Large intestine (tissue), 3 donors: Measurements from ENCODE around the gene TUBD1. TPM values are rescaled to one million over a fixed set of nuclear protein-coding genes. Genes with fewer than 3 reads are reported as not detected.
A peak's percentile ranks its signal among the peaks of the same experiment; 100 is the strongest.
"Not testable (repeated sequence)": the region's sequence is repeated elsewhere in the genome, so short reads cannot be mapped to it uniquely, and the experiment has no call there.

Source experiments
- DNase-seq, 2 donors: peaks; one replicate each; pipeline versions ENCODE4 v3.0.0 to v3.0.0-alpha.2; 2013
- H3K27ac ChIP-seq: one replicate; pipeline ENCODE4 v1.5.1; 2013; ENCODE audit warnings: low read length
- H3K27me3 ChIP-seq: 2 replicates; pipeline ENCODE4 v1.6.1; 2013; ENCODE audit warnings: low read length; ENCODE audit not compliant: control insufficient read depth, insufficient read depth
- H3K36me3 ChIP-seq: 2 replicates; pipeline ENCODE4 v1.6.1; 2013; ENCODE audit warnings: low read length; ENCODE audit not compliant: control insufficient read depth, insufficient read depth
- H3K4me1 ChIP-seq: one replicate; pipeline ENCODE4 v1.6.1; 2013; ENCODE audit warnings: low read length; ENCODE audit not compliant: control insufficient read depth, insufficient read depth
- H3K4me3 ChIP-seq: one replicate; pipeline ENCODE4 v1.5.1; 2013; ENCODE audit warnings: low read length
- H3K9me3 ChIP-seq: one replicate; pipeline ENCODE4 v1.6.1; 2013; ENCODE audit warnings: mild to moderate bottlenecking, low read depth, low read length, moderate library complexity; ENCODE audit not compliant: control insufficient read depth
- WGBS: methylation state at CpG from one replicate; pipeline ENCODE4 v1.1.5; 2013; ENCODE audit warnings: low lambda C conversion rate; ENCODE audit not compliant: insufficient coverage; 5-methylcytosine and 5-hydroxymethylcytosine counted together
- polyA plus RNA-seq: library from polyadenylated mRNA; unstranded; fragments of 120-200 nt; gene quantifications from one replicate; pipeline ENCODE4 v1.2.1, GENCODE V29; 2013

Gene TUBD1
- polyA plus RNA-seq, 1 donor = 11.3 TPM

DNA sequence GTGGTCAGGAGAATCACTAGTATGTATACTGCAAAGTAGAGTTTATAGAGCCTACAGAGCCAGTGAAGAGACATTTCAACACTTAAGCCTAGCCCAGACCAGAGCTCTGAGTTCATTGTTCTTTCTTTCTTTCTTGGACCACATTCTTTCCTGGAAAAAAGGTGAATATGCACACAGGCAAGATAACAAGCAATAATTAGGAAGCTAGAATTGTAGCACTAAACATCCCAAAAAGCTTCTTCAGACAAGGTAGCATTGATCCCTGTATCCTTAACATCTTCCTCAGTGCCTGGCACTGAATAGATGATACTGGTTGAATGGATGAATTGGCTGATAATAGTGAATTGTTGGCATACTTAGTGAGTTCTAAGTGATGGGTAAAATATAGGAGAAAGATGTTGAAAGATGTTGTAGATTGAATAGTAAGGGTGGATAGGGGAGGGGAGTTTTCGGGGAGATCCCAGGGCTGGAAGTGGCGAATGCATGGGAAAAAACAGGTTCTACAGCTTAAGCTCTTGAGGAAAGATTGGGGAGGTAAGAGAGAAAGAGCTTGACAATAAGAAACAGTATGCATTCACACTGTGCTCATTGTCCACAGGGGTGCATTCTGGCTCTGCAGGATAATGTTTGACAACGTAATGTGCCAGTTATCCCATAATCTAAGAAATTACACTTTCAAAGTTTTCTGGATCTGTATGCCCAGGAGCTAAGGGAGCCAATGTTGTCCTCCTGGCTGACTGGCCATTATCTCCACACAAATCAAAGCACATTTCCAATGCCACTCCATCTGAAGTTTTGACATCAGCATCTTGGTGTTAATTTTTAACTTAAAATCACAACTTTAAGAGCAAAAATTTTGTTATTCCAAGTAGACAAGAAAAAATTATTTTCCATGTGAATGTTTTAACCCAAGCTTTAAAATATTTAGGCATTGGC, 35.6 kb downstream of the TUBD1 start:
- no peak overlapping the region for H3K27ac ChIP-seq
- H3K4me3 ChIP-seq = no peak overlapping the region
- DNase-seq = no peak
- peaks cover 9% of the 10 kb centered on the region for H3K4me1 ChIP-seq
- H3K36me3 ChIP-seq = peaks cover 4% of the 10 kb centered on the region
- no peaks in the 10 kb centered on the region for H3K27me3 ChIP-seq
- no peaks in the 10 kb centered on the region for H3K9me3 ChIP-seq
- WGBS = 92% methylated on average over 2 of the region's 3 CpGs

DNA sequence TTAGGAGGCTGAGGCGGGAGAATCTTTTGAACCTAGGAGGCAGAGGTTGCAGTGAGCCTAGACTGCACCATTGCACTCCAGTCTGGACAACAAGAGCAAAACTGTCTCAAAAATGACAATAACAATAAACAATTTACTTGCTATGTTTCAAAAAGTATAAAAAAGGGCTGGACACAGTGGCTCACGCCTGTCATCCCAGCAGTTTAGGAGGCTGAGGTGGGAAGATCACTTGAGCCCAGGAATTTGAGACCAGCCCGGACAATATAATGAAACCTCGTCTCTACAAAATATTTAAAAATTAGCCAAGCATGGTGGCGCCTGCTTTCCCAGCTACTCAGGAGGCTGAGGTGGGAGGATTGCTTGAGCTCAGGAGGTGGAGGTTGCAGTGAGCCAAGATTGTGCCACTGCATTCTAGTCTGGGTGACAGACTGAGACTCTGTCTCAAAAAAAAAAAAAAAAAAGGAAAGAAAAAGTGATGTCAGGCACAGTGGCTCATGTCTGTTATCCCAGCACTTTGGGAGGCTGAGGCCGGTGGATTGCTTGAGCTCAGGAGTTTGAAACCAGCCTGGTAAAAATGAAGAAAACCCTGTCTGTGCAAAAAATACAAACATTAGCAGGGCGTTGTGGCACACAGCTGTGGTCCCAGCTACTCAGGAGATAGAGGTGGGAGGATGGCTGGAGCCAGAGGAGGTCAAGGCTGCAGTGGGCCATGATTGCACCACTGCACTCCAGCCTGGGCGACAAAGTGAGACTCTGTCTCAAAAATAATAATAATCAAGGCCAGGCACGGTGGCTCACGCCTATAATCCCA, 38.6 kb downstream of the TUBD1 start:
- H3K27ac ChIP-seq, H3K27me3 ChIP-seq, H3K9me3 ChIP-seq, H3K36me3 ChIP-seq, DNase-seq, H3K4me3 ChIP-seq: not testable (repeated sequence)
- H3K4me1 ChIP-seq = peaks cover 19% of the 10 kb centered on the region
- WGBS = 100% methylated on average over 2 of the region's 10 CpGs

DNA sequence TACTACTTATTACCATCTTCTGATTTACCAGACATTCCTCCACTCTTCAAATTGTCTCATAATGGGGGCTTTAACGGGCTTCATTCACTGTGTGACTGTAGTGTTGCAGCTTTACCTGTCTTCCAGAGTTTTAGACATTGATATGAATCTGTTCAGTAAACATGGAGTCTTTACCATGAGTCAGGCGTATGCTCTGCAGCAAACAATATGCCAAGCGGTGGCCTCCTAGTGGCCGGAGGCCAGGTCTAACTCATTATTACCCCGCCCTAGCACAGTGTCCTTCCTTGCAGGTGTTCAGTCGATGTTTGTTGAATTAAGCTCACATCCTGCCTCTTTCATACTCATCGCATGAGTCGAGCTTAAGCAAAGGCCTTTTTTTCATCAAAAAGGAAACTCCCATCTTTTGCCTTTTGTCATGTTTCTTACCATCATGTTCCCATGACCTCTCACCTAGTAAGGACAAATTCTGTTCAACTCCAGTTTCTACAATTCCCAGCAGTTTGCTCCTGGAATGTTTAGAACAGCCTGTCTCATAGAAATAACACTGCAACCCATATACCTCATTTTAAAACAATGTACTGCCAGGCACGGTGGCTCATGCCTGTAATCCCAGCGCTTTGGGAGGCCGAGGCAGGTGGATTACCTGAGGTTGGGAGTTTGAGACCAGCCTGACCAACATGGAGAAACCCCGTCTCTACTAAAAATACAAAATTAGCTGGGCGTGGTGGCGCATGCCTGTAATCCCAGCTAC, 39.4 kb downstream of the TUBD1 start:
- Histone ChIP-seq H3K4me1 (peaks cover 26% of the 10 kb centered on the region), H3K4me3 (no peak overlapping the region), H3K36me3 (no peaks in the 10 kb centered on the region), H3K9me3 (no peaks in the 10 kb centered on the region), H3K27ac (no peak overlapping the region), H3K27me3 (no peaks in the 10 kb centered on the region)
- peak in 1 of 2 donors; percentile 73 for DNase-seq
- no CpG with 5 or more reads among the region's 14 CpGs for WGBS

DNA sequence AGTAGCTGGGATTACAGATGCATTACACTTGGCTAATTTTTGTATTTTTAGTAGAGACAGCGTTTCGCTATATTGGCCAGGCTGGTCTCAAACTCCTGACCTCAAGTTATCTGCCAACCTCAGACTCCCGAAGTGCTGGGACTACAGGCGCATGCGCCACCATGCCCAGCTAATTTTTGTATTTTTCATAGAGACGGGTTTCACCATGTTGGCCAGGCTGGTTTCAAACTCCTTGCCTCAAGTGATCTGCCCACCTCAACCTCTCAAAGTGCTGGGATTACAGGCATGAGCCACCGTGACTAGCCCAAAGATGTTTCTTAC, 39.9 kb downstream of the TUBD1 start:
- H3K27ac ChIP-seq, H3K9me3 ChIP-seq, DNase-seq, H3K36me3 ChIP-seq, H3K27me3 ChIP-seq, H3K4me3 ChIP-seq: not testable (repeated sequence)
- peaks cover 32% of the 10 kb centered on the region for H3K4me1 ChIP-seq
- WGBS = no CpG with 5 or more reads among the region's 7 CpGs

DNA sequence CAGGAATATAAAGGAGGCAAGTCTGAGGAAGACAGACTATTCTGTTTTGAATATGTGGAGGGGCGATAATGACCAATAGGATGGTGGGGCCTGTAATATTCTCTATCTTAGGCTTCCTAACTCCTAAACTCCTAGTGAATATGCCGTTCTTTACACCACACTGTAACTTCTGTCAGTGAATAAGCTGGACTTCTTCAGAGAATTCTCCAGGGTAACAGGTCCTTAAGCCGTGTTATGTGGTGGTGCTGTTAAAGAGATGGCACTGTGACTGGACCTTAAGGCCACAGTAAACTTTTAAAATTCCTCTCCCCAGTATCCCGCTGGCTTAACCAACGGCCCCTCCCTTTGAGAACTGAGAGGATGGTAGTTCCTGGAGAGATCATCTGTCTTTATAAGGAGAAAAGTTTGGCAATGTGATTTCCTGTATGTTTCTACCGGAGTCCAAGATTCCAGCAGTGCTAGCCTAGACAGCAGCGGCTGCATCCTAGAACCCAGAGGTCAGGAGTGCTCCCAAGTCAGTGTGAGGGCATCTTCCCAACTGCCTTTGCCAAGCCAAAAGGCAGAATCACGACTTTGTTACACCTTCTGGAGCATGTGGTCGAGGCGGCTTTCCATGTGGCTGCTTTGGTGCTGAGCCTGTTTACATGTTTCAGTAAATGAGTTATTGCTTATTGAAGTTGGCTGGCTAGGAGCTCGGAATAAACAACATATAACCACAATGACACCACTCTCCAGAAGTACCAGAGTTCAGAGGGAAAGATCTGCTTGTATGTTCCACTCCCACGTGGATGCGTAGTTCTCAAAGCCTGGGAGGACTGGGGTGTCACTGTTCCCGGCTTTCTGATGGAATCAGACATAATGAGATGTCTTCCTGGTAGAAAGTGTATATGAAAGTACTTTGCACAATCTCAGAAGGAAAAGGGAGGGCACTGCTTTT, 41.0 kb downstream of the TUBD1 start:
- no peak overlapping the region for H3K4me3 ChIP-seq
- peaks cover 43% of the 10 kb centered on the region for H3K4me1 ChIP-seq
- no CpG with 5 or more reads among the region's 14 CpGs for WGBS
- no peak overlapping the region for H3K27ac ChIP-seq
- peak in 1 of 2 donors; percentile 59 for DNase-seq
- H3K27me3 ChIP-seq = no peaks in the 10 kb centered on the region
- no peaks in the 10 kb centered on the region for H3K9me3 ChIP-seq
- no peaks in the 10 kb centered on the region for H3K36me3 ChIP-seq

DNA sequence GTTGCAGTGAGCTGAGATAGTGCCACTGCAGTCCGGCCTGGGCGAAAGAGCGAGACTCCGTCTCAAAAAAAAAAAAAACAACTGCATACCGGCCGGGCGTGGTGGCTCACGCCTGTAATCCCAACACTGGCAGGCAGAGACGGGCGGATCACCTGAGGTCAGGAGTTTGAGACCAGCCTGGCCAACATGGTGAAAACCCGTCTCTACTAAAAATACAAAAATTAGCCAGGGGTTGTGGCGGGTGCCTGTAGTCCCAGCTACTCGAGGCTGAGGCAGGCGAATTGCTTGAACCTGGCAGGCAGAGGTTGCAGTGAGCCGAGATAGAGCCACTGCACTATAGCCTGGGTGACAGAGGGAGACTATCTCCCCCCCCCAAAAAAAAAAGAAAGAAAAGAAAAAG, 42.4 kb downstream of the TUBD1 start:
- not testable (repeated sequence) for H3K27me3 ChIP-seq, H3K36me3 ChIP-seq, H3K4me3 ChIP-seq, H3K9me3 ChIP-seq, DNase-seq, H3K27ac ChIP-seq
- H3K4me1 ChIP-seq = peaks cover 53% of the 10 kb centered on the region
- no CpG with 5 or more reads among the region's 15 CpGs for WGBS

DNA sequence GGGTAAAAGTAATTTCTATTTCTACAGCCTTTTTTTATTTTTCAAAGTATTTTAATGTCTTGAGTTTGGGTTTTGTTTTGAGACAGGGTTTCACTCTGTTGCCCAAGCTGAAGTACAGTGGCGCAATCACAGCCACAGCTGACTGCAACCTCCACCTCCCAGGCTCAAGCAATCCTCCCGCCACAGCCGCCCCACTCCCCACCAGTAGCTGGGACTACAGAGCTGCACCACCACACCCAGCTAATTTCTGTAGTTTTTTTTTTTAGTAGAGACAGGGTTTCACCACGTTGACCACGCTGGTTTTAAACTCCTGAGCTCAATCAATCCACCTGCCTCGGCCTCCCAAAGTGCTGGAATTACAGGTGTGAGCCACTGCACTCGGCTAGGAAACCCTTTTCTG, 44.0 kb downstream of the TUBD1 start:
- WGBS = no CpG with 5 or more reads among the region's 7 CpGs
- no peaks in the 10 kb centered on the region for H3K9me3 ChIP-seq
- no peak overlapping the region for H3K4me3 ChIP-seq
- DNase-seq = peak in 1 of 2 donors; percentile 75
- peak overlapping the region; percentile 92 for H3K27ac ChIP-seq
- peaks cover 58% of the 10 kb centered on the region for H3K4me1 ChIP-seq
- no peaks in the 10 kb centered on the region for H3K27me3 ChIP-seq
- no peaks in the 10 kb centered on the region for H3K36me3 ChIP-seq

DNA sequence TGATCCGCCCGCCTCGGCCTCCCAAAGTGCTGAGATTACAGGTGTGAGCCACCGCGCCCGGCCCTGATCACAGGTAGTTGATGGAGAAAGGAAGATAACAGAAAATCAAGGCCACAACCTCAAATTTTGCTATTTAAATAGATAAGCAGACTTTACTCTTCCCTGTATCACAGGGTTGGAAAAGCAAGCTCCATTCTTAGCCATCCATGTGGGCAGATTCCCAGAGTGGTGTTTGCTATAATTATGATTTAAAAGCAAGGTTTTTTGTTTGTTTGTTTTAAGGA, 44.4 kb downstream of the TUBD1 start:
- DNase-seq = no peak
- no peak overlapping the region for H3K4me3 ChIP-seq
- H3K27ac ChIP-seq = peak overlapping the region; percentile 92
- no peaks in the 10 kb centered on the region for H3K27me3 ChIP-seq
- no CpG with 5 or more reads among the region's 6 CpGs for WGBS
- no peaks in the 10 kb centered on the region for H3K9me3 ChIP-seq
- H3K4me1 ChIP-seq = peaks cover 58% of the 10 kb centered on the region
- no peaks in the 10 kb centered on the region for H3K36me3 ChIP-seq

DNA sequence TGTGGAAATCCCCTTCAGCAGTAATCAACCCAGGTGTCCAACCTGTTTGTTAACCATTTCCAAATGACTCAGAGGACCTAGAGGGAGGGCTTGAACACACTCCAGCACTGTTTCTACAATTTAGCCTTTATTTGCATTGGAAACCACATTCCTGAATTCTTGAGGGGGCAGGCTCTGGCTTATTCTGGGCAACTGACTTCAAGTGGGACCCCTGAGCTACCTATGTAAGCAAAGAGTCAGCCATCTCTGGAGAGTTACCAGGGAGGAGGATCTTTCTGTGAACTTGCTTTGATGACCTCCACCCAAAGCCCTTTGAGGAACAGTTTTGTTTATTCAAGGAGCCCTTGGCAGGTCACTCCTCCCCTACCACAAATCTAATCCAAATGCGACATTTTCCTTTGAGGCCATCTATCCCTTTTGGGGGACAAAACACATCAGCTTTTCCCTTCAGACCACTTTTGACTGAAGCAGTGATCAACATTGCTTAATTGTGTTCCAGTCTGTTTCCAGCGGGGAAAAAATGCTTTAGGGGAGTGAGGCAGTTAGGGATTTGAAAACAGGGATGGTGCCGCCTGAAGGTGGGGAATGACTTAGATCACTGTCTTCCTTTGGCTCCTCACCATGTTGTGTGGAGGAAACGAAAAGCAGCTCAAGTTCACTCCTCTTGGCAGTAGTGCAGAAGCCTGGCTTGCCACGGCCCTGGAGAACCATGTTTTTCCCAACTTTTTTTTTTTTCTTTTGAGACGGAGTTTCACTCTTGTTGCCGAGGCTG, 46.2 kb downstream of the TUBD1 start:
- H3K9me3 ChIP-seq = no peaks in the 10 kb centered on the region
- DNase-seq = peak in 1 of 2 donors; percentile 84
- peaks cover 48% of the 10 kb centered on the region for H3K4me1 ChIP-seq
- 7% methylated on average over 3 of the region's 7 CpGs for WGBS
- peak overlapping the region; percentile 92 for H3K27ac ChIP-seq
- H3K36me3 ChIP-seq = no peaks in the 10 kb centered on the region
- no peak overlapping the region for H3K4me3 ChIP-seq
- no peaks in the 10 kb centered on the region for H3K27me3 ChIP-seq
